ENCODE measurements around the gene TEX13B. TPM values are rescaled to one million over a fixed set of nuclear protein-coding genes. Genes with fewer than 3 reads are reported as not detected.

The TEX13B gene
- total and polyA plus RNA-seq, 5 donors from 2014 or later: not detected

GRCh38 chrX:108019382-108019875, 37.3 kb upstream of the TEX13B start:
- Mint-ChIP-seq H3K27me3 (no peaks in the 10 kb centered on the region), H3K27ac (peak overlapping the region; percentile 94 to 100 (median 95)), H3K9me3 (peaks cover 0 to 3% (median 0%) of the 10 kb centered on the region in 7 donors), H3K4me1 (peaks cover 14 to 80% (median 35%) of the 10 kb centered on the region in 4 donors), H3K36me3 (peaks cover 9% of the 10 kb centered on the region), H3K4me3 (peak overlapping the region; percentile 81 to 98 (median 93))
- H3K27ac ChIP-seq (ENCODE audit: insufficient read depth, low read length, poor library complexity, severe bottlenecking): peak overlapping the region; percentile 82
- no peaks in the 10 kb centered on the region for H3K36me3 ChIP-seq (ENCODE audit: control insufficient read depth, insufficient read depth, low read length)
- ATAC-seq (ENCODE audit: low read depth in 2 of 2): peak; percentile 17 to 24
- peak in 2 of 3 donors; percentile 28 to 30 for DNase-seq
- H3K27me3 ChIP-seq (ENCODE audit: control insufficient read depth, insufficient read depth, low read length): no peaks in the 10 kb centered on the region
- no peaks in the 10 kb centered on the region for H3K9me3 ChIP-seq (ENCODE audit: control insufficient read depth in 2 of 2, low read length in 2 of 2)
- H3K4me1 ChIP-seq (ENCODE audit: control insufficient read depth, insufficient read depth, low read length, poor library complexity, severe bottlenecking): peaks cover 61% of the 10 kb centered on the region
- peak overlapping the region; percentile 81 for H3K4me3 ChIP-seq (ENCODE audit: low read depth, low read length)

- Histone ChIP-seq H3K9me3 (ENCODE audit: control insufficient read depth in 2 of 2, low read length in 2 of 2) (no peaks in the 10 kb centered on the region), H3K27ac (ENCODE audit: insufficient read depth, low read length, poor library complexity, severe bottlenecking) (peak overlapping the region; percentile 82), H3K4me3 (ENCODE audit: low read depth, low read length) (peak overlapping the region; percentile 81), H3K27me3 (ENCODE audit: control insufficient read depth, insufficient read depth, low read length) (no peaks in the 10 kb centered on the region), H3K4me1 (ENCODE audit: control insufficient read depth, insufficient read depth, low read length, poor library complexity, severe bottlenecking) (peaks cover 61% of the 10 kb centered on the region), H3K36me3 (ENCODE audit: control insufficient read depth, insufficient read depth, low read length) (no peaks in the 10 kb centered on the region)
- peak; percentile 32 to 88 (median 81) for DNase-seq
- peaks cover 11 to 77% (median 31%) of the 10 kb centered on the region in 4 donors for H3K4me1 Mint-ChIP-seq
- H3K27me3 Mint-ChIP-seq: no peaks in the 10 kb centered on the region
- H3K27ac Mint-ChIP-seq: peak overlapping the region; percentile 94 to 100 (median 95)
- ATAC-seq (ENCODE audit: low read depth in 2 of 2): peak; percentile 90 to 95
- peak overlapping the region; percentile 81 to 98 (median 93) for H3K4me3 Mint-ChIP-seq
- H3K9me3 Mint-ChIP-seq: peaks cover 0 to 8% (median 0%) of the 10 kb centered on the region in 7 donors
- peaks cover 12% of the 10 kb centered on the region for H3K36me3 Mint-ChIP-seq
These were observed 36.6 kb upstream of the TEX13B start for GRCh38 chrX:108018656-108019381.

GRCh38 chrX:108001218-108001814, 19.1 kb upstream of the TEX13B start:
- Mint-ChIP-seq H3K9me3 (peaks cover 0 to 5% (median 0%) of the 10 kb centered on the region in 7 donors), H3K27me3 (peaks cover 11% of the 10 kb centered on the region), H3K4me1 (peaks cover 0 to 10% (median 3%) of the 10 kb centered on the region in 4 donors), H3K4me3 (peak overlapping the region in 1 of 4 donors; percentile 6), H3K27ac (no peak overlapping the region), H3K36me3 (no peaks in the 10 kb centered on the region)
- Histone ChIP-seq H3K27me3 (ENCODE audit: control insufficient read depth, insufficient read depth, low read length) (peaks cover 3% of the 10 kb centered on the region), H3K36me3 (ENCODE audit: control insufficient read depth, insufficient read depth, low read length) (no peaks in the 10 kb centered on the region), H3K4me1 (ENCODE audit: control insufficient read depth, insufficient read depth, low read length, poor library complexity, severe bottlenecking) (peaks cover 4% of the 10 kb centered on the region), H3K27ac (ENCODE audit: insufficient read depth, low read length, poor library complexity, severe bottlenecking) (no peak overlapping the region), H3K4me3 (ENCODE audit: low read depth, low read length) (no peak overlapping the region), H3K9me3 (ENCODE audit: control insufficient read depth in 2 of 2, low read length in 2 of 2) (no peaks in the 10 kb centered on the region)
- DNase-seq (peak in 2 of 3 donors; percentile 58 to 63), ATAC-seq (ENCODE audit: low read depth in 2 of 2) (peak; percentile 77 to 81)

GRCh38 chrX:108000751-108001150, 18.6 kb upstream of the TEX13B start:
- Histone ChIP-seq H3K27me3 (ENCODE audit: control insufficient read depth, insufficient read depth, low read length) (peaks cover 3% of the 10 kb centered on the region), H3K4me3 (ENCODE audit: low read depth, low read length) (no peak overlapping the region), H3K36me3 (ENCODE audit: control insufficient read depth, insufficient read depth, low read length) (no peaks in the 10 kb centered on the region), H3K9me3 (ENCODE audit: control insufficient read depth in 2 of 2, low read length in 2 of 2) (no peaks in the 10 kb centered on the region), H3K4me1 (ENCODE audit: control insufficient read depth, insufficient read depth, low read length, poor library complexity, severe bottlenecking) (peaks cover 4% of the 10 kb centered on the region), H3K27ac (ENCODE audit: insufficient read depth, low read length, poor library complexity, severe bottlenecking) (no peak overlapping the region)
- Mint-ChIP-seq H3K36me3 (no peaks in the 10 kb centered on the region), H3K4me3 (no peak overlapping the region), H3K27ac (no peak overlapping the region), H3K27me3 (peaks cover 11% of the 10 kb centered on the region), H3K4me1 (peaks cover 0 to 10% (median 3%) of the 10 kb centered on the region in 4 donors), H3K9me3 (peaks cover 0 to 5% (median 0%) of the 10 kb centered on the region in 7 donors)
- ATAC-seq (ENCODE audit: low read depth in 2 of 2) (no peak), DNase-seq (no peak)

- Mint-ChIP-seq H3K9me3 (peaks cover 0 to 7% (median 1%) of the 10 kb centered on the region in 7 donors), H3K4me3 (no peak overlapping the region), H3K27ac (no peak overlapping the region), H3K4me1 (peaks cover 0 to 2% (median 0%) of the 10 kb centered on the region in 4 donors), H3K27me3 (no peaks in the 10 kb centered on the region), H3K36me3 (no peaks in the 10 kb centered on the region)
- H3K36me3 ChIP-seq (ENCODE audit: control insufficient read depth, insufficient read depth, low read length): no peaks in the 10 kb centered on the region
- no peaks in the 10 kb centered on the region for H3K9me3 ChIP-seq (ENCODE audit: control insufficient read depth in 2 of 2, low read length in 2 of 2)
- H3K4me3 ChIP-seq (ENCODE audit: low read depth, low read length): no peak overlapping the region
- DNase-seq (no peak), ATAC-seq (ENCODE audit: low read depth in 2 of 2) (no peak)
- H3K27me3 ChIP-seq (ENCODE audit: control insufficient read depth, insufficient read depth, low read length): no peaks in the 10 kb centered on the region
- no peak overlapping the region for H3K27ac ChIP-seq (ENCODE audit: insufficient read depth, low read length, poor library complexity, severe bottlenecking)
- H3K4me1 ChIP-seq (ENCODE audit: control insufficient read depth, insufficient read depth, low read length, poor library complexity, severe bottlenecking): no peaks in the 10 kb centered on the region
These were observed 14.0 kb upstream of the TEX13B start for GRCh38 chrX:107996124-107996523.

GRCh38 chrX:107985033-107985432, 2.9 kb upstream of the TEX13B start:
- H3K36me3 ChIP-seq (ENCODE audit: control insufficient read depth, insufficient read depth, low read length): no peaks in the 10 kb centered on the region
- no peaks in the 10 kb centered on the region for H3K27me3 Mint-ChIP-seq
- H3K9me3 Mint-ChIP-seq: peaks cover 0 to 8% (median 0%) of the 10 kb centered on the region in 7 donors
- no peaks in the 10 kb centered on the region for H3K4me1 ChIP-seq (ENCODE audit: control insufficient read depth, insufficient read depth, low read length, poor library complexity, severe bottlenecking)
- no peak for DNase-seq
- no peak overlapping the region for H3K27ac Mint-ChIP-seq
- H3K4me3 Mint-ChIP-seq: no peak overlapping the region
- H3K27me3 ChIP-seq (ENCODE audit: control insufficient read depth, insufficient read depth, low read length): no peaks in the 10 kb centered on the region
- no peak for ATAC-seq (ENCODE audit: low read depth in 2 of 2)
- H3K9me3 ChIP-seq (ENCODE audit: control insufficient read depth in 2 of 2, low read length in 2 of 2): no peaks in the 10 kb centered on the region
- no peaks in the 10 kb centered on the region for H3K36me3 Mint-ChIP-seq
- no peak overlapping the region for H3K4me3 ChIP-seq (ENCODE audit: low read depth, low read length)
- H3K27ac ChIP-seq (ENCODE audit: insufficient read depth, low read length, poor library complexity, severe bottlenecking): no peak overlapping the region
- peaks cover 0 to 3% (median 0%) of the 10 kb centered on the region in 4 donors for H3K4me1 Mint-ChIP-seq

GRCh38 chrX:107979534-107979933, 2.6 kb downstream of the TEX13B start:
- H3K9me3 Mint-ChIP-seq: peaks cover 0 to 2% (median 0%) of the 10 kb centered on the region in 7 donors
- H3K27ac Mint-ChIP-seq: peak overlapping the region in 2 of 3 donors; percentile 9 to 33
- H3K36me3 Mint-ChIP-seq: no peaks in the 10 kb centered on the region
- DNase-seq (no peak), ATAC-seq (ENCODE audit: low read depth in 2 of 2) (no peak)
- no peak overlapping the region for H3K27ac ChIP-seq (ENCODE audit: insufficient read depth, low read length, poor library complexity, severe bottlenecking)
- peaks cover 4% of the 10 kb centered on the region for H3K27me3 Mint-ChIP-seq
- H3K9me3 ChIP-seq (ENCODE audit: control insufficient read depth in 2 of 2, low read length in 2 of 2): no peaks in the 10 kb centered on the region
- no peak overlapping the region for H3K4me3 Mint-ChIP-seq
- H3K4me1 Mint-ChIP-seq: peaks cover 0 to 8% (median 0%) of the 10 kb centered on the region in 4 donors
- H3K27me3 ChIP-seq (ENCODE audit: control insufficient read depth, insufficient read depth, low read length): no peaks in the 10 kb centered on the region
- H3K36me3 ChIP-seq (ENCODE audit: control insufficient read depth, insufficient read depth, low read length): no peaks in the 10 kb centered on the region
- H3K4me1 ChIP-seq (ENCODE audit: control insufficient read depth, insufficient read depth, low read length, poor library complexity, severe bottlenecking): no peaks in the 10 kb centered on the region
- no peak overlapping the region for H3K4me3 ChIP-seq (ENCODE audit: low read depth, low read length)

Data from CD4-positive, CD25-positive, alpha-beta regulatory T cell (primary cell).